Suprapubic skin (tissue), 3 donors: ENCODE measurements around the gene GDPD5.

ENCODE experiments used
- POLR2A ChIP-seq, 2 donors: fragments of 450-650 bp; IDR thresholded peaks; one replicate each; pipeline ENCODE4 v1.6.1; 2017; ENCODE audit warnings: antibody characterized with exemption in 2 of 2, mild to moderate bottlenecking in 2 of 2, moderate library complexity in 2 of 2
- TF ChIP-seq, protein P1 (sequence below), 2 donors: fragments of 200-600 bp in 1 of 2; fragments of 450-650 bp in 1 of 2; sonication (generic) in 1 of 2; IDR thresholded peaks; one replicate each; pipeline ENCODE4 v1.5.1; 2016 to 2019; ENCODE audit warnings: antibody characterized with exemption in 2 of 2, mild to moderate bottlenecking in 1 of 2, moderate library complexity in 1 of 2

DNA sequence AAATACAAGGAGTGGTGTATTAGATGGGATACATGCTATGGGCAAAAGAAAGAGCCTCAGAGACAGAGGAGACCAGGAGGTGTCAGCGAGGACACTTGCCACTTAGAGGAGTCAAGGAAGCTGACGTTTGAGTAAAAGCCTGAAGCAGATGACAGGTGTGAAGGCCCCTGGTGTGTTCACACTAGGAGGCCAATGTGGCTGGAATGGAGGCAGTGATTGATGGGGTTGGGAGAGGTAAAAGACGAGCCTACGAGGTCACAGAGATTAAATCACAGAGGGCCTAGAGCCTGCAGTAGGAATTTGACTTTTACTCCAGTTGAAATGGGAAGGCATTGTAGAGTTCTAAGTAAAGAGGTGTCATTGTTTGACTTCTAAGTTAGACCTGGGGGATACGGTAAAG, 12.0 kb upstream of the GDPD5 start:
- TF ChIP-seq, protein P1, sequence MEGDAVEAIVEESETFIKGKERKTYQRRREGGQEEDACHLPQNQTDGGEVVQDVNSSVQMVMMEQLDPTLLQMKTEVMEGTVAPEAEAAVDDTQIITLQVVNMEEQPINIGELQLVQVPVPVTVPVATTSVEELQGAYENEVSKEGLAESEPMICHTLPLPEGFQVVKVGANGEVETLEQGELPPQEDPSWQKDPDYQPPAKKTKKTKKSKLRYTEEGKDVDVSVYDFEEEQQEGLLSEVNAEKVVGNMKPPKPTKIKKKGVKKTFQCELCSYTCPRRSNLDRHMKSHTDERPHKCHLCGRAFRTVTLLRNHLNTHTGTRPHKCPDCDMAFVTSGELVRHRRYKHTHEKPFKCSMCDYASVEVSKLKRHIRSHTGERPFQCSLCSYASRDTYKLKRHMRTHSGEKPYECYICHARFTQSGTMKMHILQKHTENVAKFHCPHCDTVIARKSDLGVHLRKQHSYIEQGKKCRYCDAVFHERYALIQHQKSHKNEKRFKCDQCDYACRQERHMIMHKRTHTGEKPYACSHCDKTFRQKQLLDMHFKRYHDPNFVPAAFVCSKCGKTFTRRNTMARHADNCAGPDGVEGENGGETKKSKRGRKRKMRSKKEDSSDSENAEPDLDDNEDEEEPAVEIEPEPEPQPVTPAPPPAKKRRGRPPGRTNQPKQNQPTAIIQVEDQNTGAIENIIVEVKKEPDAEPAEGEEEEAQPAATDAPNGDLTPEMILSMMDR (IDR thresholded peaks at IDR 0.05) = no peak
- TF ChIP-seq POLR2A (IDR thresholded peaks at IDR 0.05) = no peak
